Ishikawa (cell line): ENCODE data around the gene MYPN.

Source experiments
- CEBPB ChIP-seq: IDR thresholded peaks from 2 replicates; pipeline ENCODE4 v1.6.1; 2012
- CREB1 ChIP-seq: IDR thresholded peaks from 2 replicates; pipeline ENCODE4 v1.6.1; 2012; ENCODE audit warnings: low read depth
- EGR1 ChIP-seq: IDR thresholded peaks from 2 replicates; pipeline ENCODE4 v1.6.1; 2012
- EP300 ChIP-seq: IDR thresholded peaks from 2 replicates; pipeline ENCODE4 v1.6.1; 2012; ENCODE audit warnings: borderline replicate concordance
- FOXM1 ChIP-seq: IDR thresholded peaks from 2 replicates; pipeline ENCODE4 v1.6.1; 2012; ENCODE audit warnings: low read depth, borderline replicate concordance
- NFIC ChIP-seq: IDR thresholded peaks from 2 replicates; pipeline ENCODE4 v1.6.1; 2012
- RAD21 ChIP-seq: IDR thresholded peaks from 2 replicates; pipeline ENCODE4 v1.6.1; 2012; ENCODE audit warnings: low read depth
- REST ChIP-seq: IDR thresholded peaks from 2 replicates; pipeline ENCODE4 v1.6.1; 2012; ENCODE audit warnings: low read depth, mild to moderate bottlenecking
- TAF1 ChIP-seq: IDR thresholded peaks from 2 replicates; pipeline ENCODE4 v1.6.1; 2012; ENCODE audit warnings: low read depth, mild to moderate bottlenecking
- TCF12 ChIP-seq: IDR thresholded peaks from 2 replicates; pipeline ENCODE4 v1.6.1; 2012; ENCODE audit warnings: low read depth
- TEAD4 ChIP-seq: IDR thresholded peaks from 2 replicates; pipeline ENCODE4 v1.6.1; 2012
- YY1 ChIP-seq: IDR thresholded peaks from 2 replicates; pipeline ENCODE4 v1.6.1; 2012; ENCODE audit warnings: low read depth
- ZBTB7A ChIP-seq: IDR thresholded peaks from 2 replicates; pipeline ENCODE4 v1.6.1; 2012; ENCODE audit warnings: low read depth
- TF ChIP-seq, protein P1 (sequence below): IDR thresholded peaks from 2 replicates; pipeline ENCODE4 v1.6.1; 2012
- TF ChIP-seq, protein P2 (sequence below): IDR thresholded peaks from 2 replicates; pipeline ENCODE4 v1.6.1; 2012

MYPN gene

GRCh38 chr10:68135922-68136792, 26.9 kb downstream of the MYPN start:
- TF ChIP-seq, protein P1, sequence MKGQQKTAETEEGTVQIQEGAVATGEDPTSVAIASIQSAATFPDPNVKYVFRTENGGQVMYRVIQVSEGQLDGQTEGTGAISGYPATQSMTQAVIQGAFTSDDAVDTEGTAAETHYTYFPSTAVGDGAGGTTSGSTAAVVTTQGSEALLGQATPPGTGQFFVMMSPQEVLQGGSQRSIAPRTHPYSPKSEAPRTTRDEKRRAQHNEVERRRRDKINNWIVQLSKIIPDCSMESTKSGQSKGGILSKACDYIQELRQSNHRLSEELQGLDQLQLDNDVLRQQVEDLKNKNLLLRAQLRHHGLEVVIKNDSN = no peak
- TF ChIP-seq YY1 (no peak), EGR1 (no peak), RAD21 (0 out of 2 replicates have a peak, but pooled peaks have one; percentile 1), NFIC (0 out of 2 replicates have a peak, but pooled peaks have one; percentile 8), FOXM1 (no peak), EP300 (peak; percentile 25; the same call in 1 of the 2 replicates), CEBPB (no peak), TCF12 (peak; percentile 38; the same call in 1 of the 2 replicates), REST (no peak), TAF1 (no peak)

- TF ChIP-seq YY1 = no peak
- TF ChIP-seq ZBTB7A = no peak
- TF ChIP-seq, protein P1 = no peak
- TF ChIP-seq EGR1 = no peak
- TF ChIP-seq NFIC = no peak
- no peak for TF ChIP-seq CEBPB
Observed at GRCh38 chr10:68137171-68137570, 27.9 kb downstream of the MYPN start.

- TF ChIP-seq EGR1 (no peak), TAF1 (no peak), ZBTB7A (no peak)
Observed at GRCh38 chr10:68138526-68138925, 29.2 kb downstream of the MYPN start.

GRCh38 chr10:68139448-68140272, 30.4 kb downstream of the MYPN start:
- no peak for TF ChIP-seq NFIC
- no peak for TF ChIP-seq FOXM1
- no peak for TF ChIP-seq REST
- no peak for TF ChIP-seq YY1
- TF ChIP-seq CEBPB = no peak
- TF ChIP-seq RAD21 = no peak
- TF ChIP-seq, protein P2, sequence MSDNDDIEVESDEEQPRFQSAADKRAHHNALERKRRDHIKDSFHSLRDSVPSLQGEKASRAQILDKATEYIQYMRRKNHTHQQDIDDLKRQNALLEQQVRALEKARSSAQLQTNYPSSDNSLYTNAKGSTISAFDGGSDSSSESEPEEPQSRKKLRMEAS = no peak
- TF ChIP-seq TAF1 = no peak
- no peak for TF ChIP-seq EGR1
- TF ChIP-seq EP300 = no peak
- TF ChIP-seq TEAD4 = no peak
- no peak for TF ChIP-seq ZBTB7A
- no peak for TF ChIP-seq CREB1
- TF ChIP-seq, protein P1 = no peak
- no peak for TF ChIP-seq TCF12

DNA sequence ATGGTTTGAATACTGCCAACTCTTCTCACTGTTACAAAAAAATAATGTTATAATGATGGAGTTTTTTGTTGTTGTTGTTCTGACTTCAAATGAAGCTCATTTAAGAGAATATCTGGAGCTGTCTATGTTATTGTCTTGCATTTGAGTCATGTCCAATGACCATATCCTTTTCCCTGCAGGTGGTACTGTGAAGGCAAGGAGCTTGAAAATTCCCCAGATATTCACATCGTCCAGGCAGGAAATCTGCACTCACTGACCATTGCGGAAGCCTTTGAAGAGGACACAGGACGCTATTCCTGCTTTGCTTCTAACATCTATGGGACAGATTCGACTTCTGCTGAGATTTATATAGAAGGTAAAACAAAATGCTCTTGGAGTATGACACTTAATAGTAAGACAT, 33.5 kb downstream of the MYPN start:
- TF ChIP-seq TAF1 = no peak

GRCh38 chr10:68144709-68145108, 35.4 kb downstream of the MYPN start:
- TF ChIP-seq CREB1 = no peak
- no peak for TF ChIP-seq YY1
- TF ChIP-seq FOXM1 = no peak
- no peak for TF ChIP-seq EGR1
- TF ChIP-seq NFIC = no peak
- no peak for TF ChIP-seq CEBPB
- no peak for TF ChIP-seq REST
